Mucosa of stomach (tissue), 1 donor: ENCODE data around the gene TMEM109.

ENCODE experiments used
- H3K27me3 ChIP-seq: one replicate; pipeline ENCODE4 v1.7.0; 2013; ENCODE audit warnings: mild to moderate bottlenecking, low read length; ENCODE audit not compliant: control insufficient read depth, insufficient read depth
- H3K36me3 ChIP-seq: one replicate; pipeline ENCODE4 v1.7.0; 2013; ENCODE audit warnings: low read length; ENCODE audit not compliant: control insufficient read depth, insufficient read depth
- H3K4me1 ChIP-seq: one replicate; pipeline ENCODE4 v1.7.0; 2013; ENCODE audit warnings: mild to moderate bottlenecking, low read length; ENCODE audit not compliant: control insufficient read depth, insufficient read depth
- H3K4me3 ChIP-seq: one replicate; pipeline ENCODE4 v1.7.0; 2013; ENCODE audit warnings: low read length
- H3K9ac ChIP-seq: one replicate; pipeline ENCODE4 v1.7.0; 2013; ENCODE audit warnings: mild to moderate bottlenecking, low read length, moderate library complexity
- H3K9me3 ChIP-seq: one replicate; pipeline ENCODE4 v1.7.0; 2013; ENCODE audit warnings: mild to moderate bottlenecking, low read length, moderate library complexity; ENCODE audit not compliant: control insufficient read depth
- donor health status: Pancreatic carcinoma.

TMEM109 gene

GRCh38 chr11:60934124-60934789, 20.3 kb downstream of the TMEM109 start:
- no peak overlapping the region for H3K9ac ChIP-seq
- H3K4me1 ChIP-seq, result no peaks in the 10 kb centered on the region
- H3K9me3 ChIP-seq, result no peaks in the 10 kb centered on the region
- H3K36me3 ChIP-seq, result peaks cover 2% of the 10 kb centered on the region
- no peaks in the 10 kb centered on the region for H3K27me3 ChIP-seq
- H3K4me3 ChIP-seq, result no peak overlapping the region

- no peak overlapping the region for H3K9ac ChIP-seq
- H3K36me3 ChIP-seq, result peaks cover 4% of the 10 kb centered on the region
Observed at GRCh38 chr11:60934790-60935605, 21.0 kb downstream of the TMEM109 start.

GRCh38 chr11:60935676-60936442, 21.9 kb downstream of the TMEM109 start:
- Histone ChIP-seq H3K9me3 (no peaks in the 10 kb centered on the region), H3K4me1 (peaks cover 5% of the 10 kb centered on the region), H3K9ac (no peak overlapping the region), H3K4me3 (no peak overlapping the region), H3K36me3 (peaks cover 4% of the 10 kb centered on the region), H3K27me3 (no peaks in the 10 kb centered on the region)

More at GRCh38 chr11:60934790-60935605, 21.0 kb downstream of the TMEM109 start:
- H3K9me3 ChIP-seq, result no peaks in the 10 kb centered on the region
- peaks cover 5% of the 10 kb centered on the region for H3K4me1 ChIP-seq
- H3K27me3 ChIP-seq, result no peaks in the 10 kb centered on the region
- no peak overlapping the region for H3K4me3 ChIP-seq

GRCh38 chr11:60936467-60937143, 22.6 kb downstream of the TMEM109 start:
- Histone ChIP-seq H3K27me3 (no peaks in the 10 kb centered on the region), H3K9me3 (no peaks in the 10 kb centered on the region), H3K9ac (no peak overlapping the region), H3K4me3 (no peak overlapping the region), H3K36me3 (peaks cover 4% of the 10 kb centered on the region), H3K4me1 (peaks cover 5% of the 10 kb centered on the region)

GRCh38 chr11:60937144-60937527, 23.2 kb downstream of the TMEM109 start:
- Histone ChIP-seq H3K4me1 (peaks cover 6% of the 10 kb centered on the region), H3K4me3 (no peak overlapping the region), H3K27me3 (no peaks in the 10 kb centered on the region), H3K36me3 (peaks cover 4% of the 10 kb centered on the region), H3K9me3 (no peaks in the 10 kb centered on the region), H3K9ac (no peak overlapping the region)

- H3K9ac ChIP-seq, result no peak overlapping the region
- peaks cover 4% of the 10 kb centered on the region for H3K36me3 ChIP-seq
- peaks cover 13% of the 10 kb centered on the region for H3K4me1 ChIP-seq
- no peaks in the 10 kb centered on the region for H3K9me3 ChIP-seq
- no peak overlapping the region for H3K4me3 ChIP-seq
- H3K27me3 ChIP-seq, result no peaks in the 10 kb centered on the region
Observed at GRCh38 chr11:60937811-60938210, 23.9 kb downstream of the TMEM109 start.

- Histone ChIP-seq H3K4me3 (no peak overlapping the region), H3K27me3 (no peaks in the 10 kb centered on the region), H3K9me3 (no peaks in the 10 kb centered on the region), H3K9ac (no peak overlapping the region), H3K4me1 (peaks cover 20% of the 10 kb centered on the region), H3K36me3 (peaks cover 4% of the 10 kb centered on the region)
Observed at GRCh38 chr11:60938500-60938899, 24.5 kb downstream of the TMEM109 start.

- no peaks in the 10 kb centered on the region for H3K27me3 ChIP-seq
- H3K4me3 ChIP-seq, result no peak overlapping the region
- peaks cover 4% of the 10 kb centered on the region for H3K36me3 ChIP-seq
- H3K9ac ChIP-seq, result no peak overlapping the region
- peaks cover 21% of the 10 kb centered on the region for H3K4me1 ChIP-seq
- no peaks in the 10 kb centered on the region for H3K9me3 ChIP-seq
Observed at GRCh38 chr11:60939301-60939700, 25.3 kb downstream of the TMEM109 start.

GRCh38 chr11:60939855-60940254, 25.9 kb downstream of the TMEM109 start:
- peaks cover 4% of the 10 kb centered on the region for H3K36me3 ChIP-seq
- no peaks in the 10 kb centered on the region for H3K27me3 ChIP-seq
- no peaks in the 10 kb centered on the region for H3K9me3 ChIP-seq
- peaks cover 21% of the 10 kb centered on the region for H3K4me1 ChIP-seq
- H3K9ac ChIP-seq, result no peak overlapping the region
- H3K4me3 ChIP-seq, result no peak overlapping the region

GRCh38 chr11:60941371-60942119, 27.6 kb downstream of the TMEM109 start:
- H3K4me3 ChIP-seq, result no peak overlapping the region
- H3K4me1 ChIP-seq, result peaks cover 21% of the 10 kb centered on the region
- no peaks in the 10 kb centered on the region for H3K27me3 ChIP-seq
- peaks cover 4% of the 10 kb centered on the region for H3K36me3 ChIP-seq
- no peaks in the 10 kb centered on the region for H3K9me3 ChIP-seq
- H3K9ac ChIP-seq, result no peak overlapping the region

GRCh38 chr11:60942219-60942618, 28.3 kb downstream of the TMEM109 start:
- H3K4me1 ChIP-seq, result peaks cover 21% of the 10 kb centered on the region
- peaks cover 4% of the 10 kb centered on the region for H3K36me3 ChIP-seq
- H3K4me3 ChIP-seq, result no peak overlapping the region
- no peak overlapping the region for H3K9ac ChIP-seq
- H3K9me3 ChIP-seq, result no peaks in the 10 kb centered on the region
- no peaks in the 10 kb centered on the region for H3K27me3 ChIP-seq
